ENCODE data around the gene MTOR.
"Not testable (repeated sequence)": the region's sequence is repeated elsewhere in the genome, so short reads cannot be mapped to it uniquely, and the experiment has no call there.

Gene MTOR

DNA sequence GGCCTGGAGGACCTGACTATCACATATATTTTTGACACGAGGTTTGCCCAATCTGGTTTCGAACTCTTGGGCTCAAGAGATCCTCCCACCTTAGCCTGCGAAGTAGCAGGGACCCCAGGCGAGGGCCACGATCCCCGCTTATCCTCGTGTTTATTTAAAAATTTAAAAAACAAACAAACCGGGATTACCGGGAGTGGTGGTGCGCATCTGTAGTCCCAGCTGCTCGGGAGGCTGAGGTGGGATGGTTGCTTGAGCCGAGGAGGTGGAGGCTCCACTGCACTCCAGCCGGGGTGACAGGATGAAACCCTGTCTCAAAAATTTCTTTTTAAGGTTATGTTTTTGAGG lies 162.2 kb downstream of the MTOR start:
- no peak for DNase-seq

DNA sequence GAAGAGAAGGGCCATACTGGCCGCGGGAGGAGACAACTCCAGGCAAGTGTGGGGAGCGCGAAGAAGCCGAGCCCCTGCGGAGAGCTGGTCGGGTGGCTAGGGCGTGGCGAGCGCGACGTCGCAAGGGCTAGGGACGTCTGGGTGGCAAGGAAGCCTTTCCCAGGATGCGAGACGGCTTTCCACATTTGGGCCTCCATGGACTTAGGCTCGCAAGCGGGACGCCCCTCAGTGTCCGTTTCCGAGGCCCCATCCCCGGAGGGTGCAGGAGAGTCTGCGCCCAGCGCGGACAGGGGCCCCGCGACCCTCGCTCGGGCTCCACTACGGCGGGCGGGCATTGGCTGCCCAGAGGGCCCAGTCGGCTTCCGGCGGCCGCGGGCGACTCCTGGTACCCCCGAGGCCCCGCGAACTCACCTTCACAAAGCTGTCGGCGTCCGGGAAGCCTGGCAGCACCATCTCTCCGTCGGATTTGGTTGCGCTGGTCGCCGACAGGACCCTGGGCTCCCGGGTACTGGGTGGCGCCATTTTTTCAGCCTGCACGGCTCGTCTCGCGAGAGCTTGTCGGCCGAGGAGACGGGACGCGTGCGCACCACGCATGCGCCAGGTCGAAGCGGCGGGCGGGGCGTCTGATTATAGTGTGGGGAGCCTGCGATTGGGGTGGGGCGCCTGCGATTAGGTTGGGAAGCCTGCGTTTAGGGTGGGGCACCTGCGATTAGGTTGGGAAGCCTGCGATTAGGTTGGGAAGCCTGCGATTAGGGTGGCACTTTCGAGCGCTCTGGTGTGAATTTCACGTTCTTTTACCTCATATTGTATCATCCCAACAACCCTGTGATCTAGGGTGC lies 162.8 kb downstream of the MTOR start, which contains the start of gene EXOSC10:
Gene EXOSC10, minus strand, starts transcription at position 560 of the 839 bp plus-strand sequence. Its CDS starts 38 bp downstream, at position 522.
- peak; percentile 92 for DNase-seq

DNA sequence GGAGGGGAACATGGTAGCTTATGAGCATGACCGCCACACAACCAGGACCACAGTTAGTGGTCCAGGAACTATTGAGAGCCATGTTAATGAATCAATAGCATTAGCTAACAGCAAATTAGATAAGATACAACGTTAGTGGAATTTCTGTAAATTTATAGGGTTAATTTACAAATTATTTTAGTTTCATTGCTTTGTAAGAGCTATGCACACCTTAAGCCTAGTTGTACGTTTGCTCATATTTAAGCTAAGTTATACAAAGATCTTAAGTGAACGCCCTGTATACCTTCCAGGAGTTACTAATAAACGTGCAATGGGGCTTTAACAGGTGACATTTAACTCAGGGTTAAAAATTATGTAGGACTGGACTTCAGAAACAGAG lies 163.4 kb downstream of the MTOR start:
- DNase-seq: no peak

DNA sequence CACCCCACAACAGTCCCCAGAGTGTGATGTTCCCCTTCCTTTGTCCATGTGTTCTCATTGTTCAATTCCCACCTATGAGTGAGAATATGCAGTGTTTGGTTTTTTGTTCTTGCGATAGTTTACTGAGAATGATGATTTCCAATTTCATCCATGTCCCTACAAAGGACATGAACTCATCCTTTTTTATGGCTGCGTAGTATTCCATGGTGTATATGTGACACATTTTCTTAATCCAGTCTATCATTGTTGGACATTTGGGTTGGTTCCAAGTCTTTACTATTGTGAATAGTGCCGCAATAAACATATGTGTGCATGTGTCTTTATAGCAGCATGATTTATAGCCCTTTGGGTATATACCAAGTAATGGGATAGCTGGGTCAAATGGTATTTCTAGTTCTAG lies 178.6 kb downstream of the MTOR start:
- DNase-seq: not testable (repeated sequence)

GRCh38 chr1:11080931-11081330 lies 181.4 kb downstream of the MTOR start:
- DNase-seq: no peak

DNA sequence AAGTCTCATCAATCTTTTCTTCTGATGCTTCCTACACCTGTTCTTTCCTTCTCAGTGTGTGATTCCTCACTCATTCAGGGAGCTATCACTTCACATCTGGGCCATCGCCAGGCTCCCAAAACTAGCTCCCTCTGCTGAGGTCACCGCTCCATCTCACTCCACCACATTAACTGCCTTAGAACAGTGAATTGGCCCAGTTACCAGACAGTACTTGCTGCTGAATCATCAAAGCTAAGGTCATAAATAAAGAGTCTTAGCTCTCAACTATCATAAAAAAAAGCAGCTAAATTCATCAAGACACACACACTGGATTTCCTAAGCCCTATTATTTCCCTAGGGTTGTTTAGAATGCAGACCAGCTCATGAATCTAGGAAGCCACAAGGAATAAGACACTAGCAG lies 183.7 kb downstream of the MTOR start:
- no peak for DNase-seq

DNA sequence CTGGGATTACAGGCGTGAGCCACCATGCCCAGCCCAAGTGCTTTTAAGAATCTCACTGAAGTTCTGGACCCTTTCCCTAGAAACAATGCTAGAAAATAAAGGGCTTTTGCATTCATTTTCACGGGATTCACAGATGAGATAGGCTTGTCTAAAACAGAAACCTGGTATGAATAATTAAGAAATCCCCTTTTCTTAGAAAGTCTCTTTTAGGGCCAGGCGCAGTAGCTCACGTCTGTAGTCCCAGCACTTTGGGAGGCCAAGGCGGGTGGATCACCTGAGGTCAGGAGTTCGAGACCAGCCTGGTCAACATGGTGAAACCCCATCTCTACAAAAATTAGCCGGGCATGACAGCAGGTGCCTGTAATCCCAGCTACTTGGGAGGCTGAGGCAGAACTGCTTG lies 189.0 kb downstream of the MTOR start:
- not testable (repeated sequence) for DNase-seq

DNA sequence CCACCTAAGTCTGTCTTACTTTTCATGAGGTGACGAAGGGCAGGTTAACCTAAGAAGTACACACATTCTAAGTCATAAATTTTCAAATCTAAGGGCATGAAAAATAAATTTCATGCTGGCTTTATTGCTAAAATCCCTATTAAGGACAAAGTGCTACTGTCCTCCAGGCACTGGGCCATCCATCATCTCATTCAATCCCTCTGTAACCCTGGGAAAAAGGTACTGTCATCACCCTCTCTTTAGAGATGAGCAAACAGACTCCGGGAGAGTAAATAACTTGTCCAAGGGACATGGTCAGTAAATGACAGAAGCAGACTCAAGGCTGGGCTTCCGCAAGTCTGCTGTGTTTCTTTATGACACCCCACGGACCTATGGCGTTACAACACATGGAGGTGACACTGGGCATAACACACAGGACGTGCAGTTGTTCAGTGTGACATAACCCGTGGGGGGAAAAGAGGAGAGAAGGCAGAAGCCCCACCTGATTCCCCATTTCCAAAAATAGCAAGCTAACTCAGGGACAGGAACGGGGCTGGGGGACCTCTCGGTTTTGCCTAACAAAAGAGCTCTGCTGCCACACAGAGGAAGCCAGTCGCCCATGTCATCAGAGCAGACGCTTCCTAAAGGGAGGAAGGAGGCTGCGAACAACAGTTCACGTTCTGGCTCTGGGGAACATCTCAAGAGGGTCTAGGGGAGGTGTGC lies 190.0 kb downstream of the MTOR start:
- no peak for DNase-seq

DNA sequence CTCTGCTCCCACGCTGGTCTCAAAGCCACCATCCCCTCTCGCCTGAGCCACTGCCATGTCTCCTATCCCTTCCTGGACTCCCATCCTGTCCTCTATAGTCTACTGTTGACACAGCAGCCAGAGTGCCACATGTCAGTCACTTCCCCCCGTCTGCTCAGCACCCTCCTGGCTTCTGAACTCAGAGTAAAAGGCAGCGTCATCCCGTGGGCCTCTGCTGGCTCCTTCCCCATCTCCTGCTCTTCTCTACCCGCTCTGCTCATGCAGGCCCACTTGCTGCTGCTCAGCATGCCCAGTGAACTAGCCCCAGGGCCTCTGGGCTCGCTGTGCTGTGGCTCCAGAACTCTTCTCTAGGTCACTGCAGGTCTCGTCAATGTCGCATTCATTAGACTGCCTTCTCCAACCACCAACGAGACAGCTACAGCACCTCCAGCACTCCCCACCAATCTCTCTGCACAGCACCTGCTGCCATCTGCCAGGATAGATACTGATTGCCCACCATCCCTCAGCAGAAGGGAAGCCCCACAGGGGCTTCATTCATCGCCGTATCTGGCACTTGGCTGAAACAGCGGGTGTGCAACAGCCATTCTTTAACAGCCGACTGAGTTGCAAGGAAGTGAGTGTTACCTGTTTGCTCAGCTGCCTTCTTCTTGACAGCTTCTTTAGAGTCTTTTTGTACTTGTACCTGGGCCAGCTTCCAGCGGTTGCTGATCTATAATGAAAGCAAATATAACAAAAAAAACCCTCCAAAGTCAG lies 190.7 kb downstream of the MTOR start:
- DNase-seq: peak; percentile 24

GRCh38 chr1:11070876-11071275 lies 191.5 kb downstream of the MTOR start:
- no peak for DNase-seq

DNA sequence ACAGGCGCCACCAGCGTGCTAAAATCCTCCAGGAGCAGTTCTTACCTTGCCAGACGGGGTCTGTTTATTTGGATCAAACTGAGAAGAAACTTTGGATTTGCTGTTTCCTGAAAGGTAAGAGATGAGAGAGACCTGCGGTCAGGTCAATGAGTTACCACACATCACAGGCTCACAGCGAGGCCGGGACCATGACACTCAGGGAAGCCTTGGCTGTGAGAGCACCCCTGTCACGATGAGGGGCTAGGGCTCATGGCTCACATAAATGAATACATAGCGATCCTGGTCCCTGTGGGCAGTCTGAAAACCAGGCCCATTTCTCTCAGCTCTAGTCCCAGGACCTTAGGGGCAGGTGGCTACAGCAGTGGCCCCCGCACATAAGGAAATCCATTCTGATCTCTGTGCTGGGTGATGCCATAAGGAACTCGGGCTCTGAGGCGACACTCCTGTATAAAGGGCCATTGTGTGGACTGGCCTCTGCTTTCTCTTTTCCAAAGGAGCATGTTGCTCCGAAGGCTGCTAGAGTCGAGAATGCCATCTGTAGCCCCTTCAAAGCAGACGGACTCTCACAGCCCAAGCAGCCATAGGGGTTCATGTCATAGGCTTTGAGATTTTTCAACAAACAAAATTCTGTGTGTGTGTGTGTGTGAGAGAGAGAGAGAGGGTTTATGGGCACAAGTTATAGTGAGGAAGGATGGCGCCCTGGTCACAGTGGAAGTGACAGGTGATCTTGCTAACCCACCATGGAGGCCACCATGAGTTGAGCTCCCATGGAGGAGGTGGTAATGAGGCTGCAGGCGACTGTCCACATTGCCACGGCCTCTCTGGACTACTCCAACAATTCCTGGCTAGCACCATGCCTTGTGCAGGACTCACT lies 193.5 kb downstream of the MTOR start:
- no peak for DNase-seq

DNA sequence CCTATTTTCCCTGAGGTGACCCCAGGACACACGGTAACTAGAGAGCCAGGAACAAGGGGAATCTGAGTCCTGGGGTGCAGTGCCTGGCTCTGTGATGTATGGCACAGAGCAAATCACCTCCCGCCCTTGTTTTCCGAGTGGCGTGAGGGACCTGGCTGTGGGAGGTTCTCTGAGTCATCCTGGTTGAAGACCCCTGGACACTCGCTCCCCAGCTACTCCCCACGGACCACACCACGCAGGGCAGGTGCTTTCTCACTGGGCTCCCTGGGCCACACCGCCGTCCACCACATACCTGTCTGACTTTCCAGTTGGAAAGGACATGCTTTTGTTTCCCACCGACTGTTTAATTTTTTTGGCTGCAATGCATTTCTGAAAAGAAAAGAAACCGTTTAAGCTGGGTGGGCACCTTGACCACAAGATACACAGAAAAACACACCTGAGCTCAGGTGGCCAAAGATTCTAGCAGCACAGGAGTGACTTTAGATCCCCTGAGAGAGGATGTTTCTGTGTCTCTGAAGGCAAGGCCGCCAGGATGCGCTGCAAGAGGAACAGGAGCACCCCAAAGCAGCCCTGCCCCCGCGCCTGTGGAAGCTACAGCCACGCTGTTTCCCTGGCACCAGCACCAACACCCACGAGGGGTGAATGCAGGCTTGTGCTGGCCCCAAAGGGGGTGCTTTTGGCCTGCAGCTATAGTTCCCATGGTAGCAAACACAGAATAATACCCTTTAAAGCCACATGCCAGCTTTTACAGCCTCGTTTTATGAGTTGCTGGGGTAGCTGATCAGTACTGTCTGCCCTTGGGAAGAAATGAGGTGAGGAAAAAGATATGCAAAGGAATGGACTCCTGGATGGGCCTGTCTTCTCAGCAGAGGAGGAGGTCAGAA lies 194.4 kb downstream of the MTOR start:
- no peak for DNase-seq

- DNase-seq: no peak
Measured at GRCh38 chr1:11065796-11066195, 196.6 kb downstream of the MTOR start.

DNA sequence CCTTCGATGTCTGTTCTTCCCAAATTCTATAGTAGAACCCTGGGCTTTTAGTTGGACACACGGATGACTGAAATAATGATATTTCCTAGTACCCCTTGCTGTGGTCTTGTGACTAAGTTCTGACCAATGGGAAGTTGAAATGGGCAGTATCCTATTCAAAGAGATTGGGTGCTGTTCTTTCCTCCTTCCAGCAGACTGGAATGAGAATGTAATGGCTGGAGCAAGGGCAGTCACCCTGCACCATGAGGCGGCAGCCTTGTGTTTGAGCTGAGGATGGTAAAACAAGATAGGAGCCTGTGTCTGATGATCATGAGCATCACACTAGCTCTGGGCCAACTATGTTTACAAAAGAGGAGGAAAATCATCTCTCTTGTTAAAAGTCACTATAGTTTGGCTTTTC lies 197.4 kb downstream of the MTOR start:
- no peak for DNase-seq

GRCh38 chr1:11063937-11064537 lies 198.3 kb downstream of the MTOR start:
- DNase-seq: not testable (repeated sequence)

DNA sequence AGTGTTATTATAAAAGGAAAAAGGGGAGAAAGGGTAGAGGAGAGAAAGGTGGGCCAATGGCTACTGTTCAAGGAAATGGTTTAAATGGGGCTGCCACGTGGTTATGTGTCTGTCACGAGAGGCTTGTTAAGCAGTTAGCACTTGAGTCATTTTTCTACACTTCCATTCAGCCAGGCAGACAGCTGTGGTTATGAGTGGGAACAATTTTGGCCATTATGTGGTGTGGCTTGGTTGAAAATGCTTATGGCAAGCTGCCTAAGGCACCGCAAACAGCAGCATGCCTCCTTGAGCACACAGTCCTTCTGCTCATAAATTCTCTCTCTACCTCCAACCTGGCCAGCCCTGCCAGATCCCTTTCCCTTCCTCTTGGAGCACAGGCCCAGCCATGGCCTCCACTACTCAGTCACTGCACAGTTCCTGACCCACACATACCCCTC lies 199.4 kb downstream of the MTOR start:
- DNase-seq: no peak

GRCh38 chr1:11061652-11062365 lies 200.5 kb downstream of the MTOR start:
- DNase-seq: no peak

GRCh38 chr1:11059968-11060830 lies 202.2 kb downstream of the MTOR start, which contains the start of gene SRM:
TSS of gene SRM (minus strand) at chr1:11060018. CDS start at chr1:11059943, 75 bp downstream.
- DNase-seq: peak; percentile 85
